HG03103 (cell line): ENCODE data around the gene TBC1D4.
"Not testable (repeated sequence)": the region's sequence is repeated elsewhere in the genome, so short reads cannot be mapped to it uniquely, and the experiment has no call there.

ENCODE experiments used
- ATAC-seq: cut with Tn5 transposase; IDR thresholded peaks from one replicate; pipeline ENCODE4 v1.9.1; 2021; ENCODE audit warnings: low read depth; ENCODE audit not compliant: unreplicated experiment

Gene TBC1D4

DNA sequence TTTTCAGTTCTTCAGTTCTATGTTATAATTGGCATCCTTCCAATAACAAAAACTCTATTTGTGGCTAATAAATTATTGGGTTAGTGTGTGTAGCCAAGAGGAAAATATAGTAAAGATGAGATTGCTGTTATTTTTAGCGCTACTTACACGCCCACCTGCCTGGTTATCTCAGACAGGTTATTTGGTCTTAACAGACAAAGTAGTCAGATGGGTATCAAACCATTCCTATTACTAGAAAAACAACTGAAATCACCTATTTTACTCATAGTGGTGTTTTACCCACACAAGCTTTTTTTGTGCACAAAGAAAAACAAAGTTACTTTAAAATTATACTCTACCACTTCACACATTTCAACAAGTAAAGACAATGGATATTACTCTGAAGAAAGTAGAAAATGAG, 151.2 kb downstream of the TBC1D4 start:
- ATAC-seq: no peak

DNA sequence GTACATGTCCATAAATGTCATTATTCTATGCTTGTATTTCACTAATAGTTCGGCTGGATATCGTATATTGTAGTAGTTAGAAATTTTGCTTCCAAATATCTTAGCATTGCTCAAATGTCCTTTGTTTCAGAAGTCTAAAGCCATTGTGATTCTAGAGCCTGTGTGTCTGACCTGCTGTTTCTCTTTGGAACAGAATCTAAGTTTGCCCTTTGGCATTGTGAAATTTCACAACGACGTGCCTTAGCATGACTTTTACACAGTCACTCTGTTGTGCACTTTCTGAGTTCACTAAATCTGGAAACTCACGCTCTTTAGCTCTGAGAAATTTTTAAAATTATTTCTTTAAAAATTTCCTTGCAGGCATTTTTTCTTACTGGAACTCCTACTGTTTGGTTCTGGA, 152.2 kb downstream of the TBC1D4 start:
- ATAC-seq: no peak

DNA sequence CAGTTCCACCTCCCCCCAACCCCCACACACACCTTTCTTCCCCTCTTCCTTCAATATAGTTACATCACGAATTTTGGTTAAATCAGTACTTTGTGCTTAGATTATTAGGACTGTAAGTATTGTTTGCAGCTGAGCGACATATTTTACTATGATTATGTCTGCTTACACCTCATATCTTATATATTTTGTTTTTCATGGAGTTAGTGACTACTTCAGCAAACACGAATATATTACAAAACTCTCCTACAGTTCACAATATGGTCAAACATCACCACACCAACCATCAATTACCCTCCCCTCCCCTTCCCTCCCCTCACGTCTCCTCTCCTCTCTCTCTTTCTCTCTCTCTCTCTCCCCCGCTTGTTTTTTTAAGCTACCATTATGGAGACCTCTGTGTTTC, 152.9 kb downstream of the TBC1D4 start:
- no peak for ATAC-seq

DNA sequence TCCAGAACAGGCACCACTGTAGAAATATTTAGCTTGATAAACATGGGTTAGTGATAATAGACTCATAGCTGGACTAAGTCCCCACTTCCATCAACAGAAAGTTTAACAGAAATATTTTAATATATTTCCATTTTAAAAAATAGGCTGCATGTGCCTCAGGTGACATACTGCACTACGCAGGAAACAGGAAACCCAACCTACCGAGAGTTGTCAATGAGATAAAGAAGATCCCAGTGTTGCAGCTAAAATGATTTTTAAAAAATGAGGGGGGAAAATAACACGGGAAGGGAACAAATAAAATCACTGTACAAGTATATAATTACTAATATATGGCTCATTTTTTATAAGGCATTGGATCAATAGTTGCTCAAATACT, 154.8 kb downstream of the TBC1D4 start:
- no peak for ATAC-seq

DNA sequence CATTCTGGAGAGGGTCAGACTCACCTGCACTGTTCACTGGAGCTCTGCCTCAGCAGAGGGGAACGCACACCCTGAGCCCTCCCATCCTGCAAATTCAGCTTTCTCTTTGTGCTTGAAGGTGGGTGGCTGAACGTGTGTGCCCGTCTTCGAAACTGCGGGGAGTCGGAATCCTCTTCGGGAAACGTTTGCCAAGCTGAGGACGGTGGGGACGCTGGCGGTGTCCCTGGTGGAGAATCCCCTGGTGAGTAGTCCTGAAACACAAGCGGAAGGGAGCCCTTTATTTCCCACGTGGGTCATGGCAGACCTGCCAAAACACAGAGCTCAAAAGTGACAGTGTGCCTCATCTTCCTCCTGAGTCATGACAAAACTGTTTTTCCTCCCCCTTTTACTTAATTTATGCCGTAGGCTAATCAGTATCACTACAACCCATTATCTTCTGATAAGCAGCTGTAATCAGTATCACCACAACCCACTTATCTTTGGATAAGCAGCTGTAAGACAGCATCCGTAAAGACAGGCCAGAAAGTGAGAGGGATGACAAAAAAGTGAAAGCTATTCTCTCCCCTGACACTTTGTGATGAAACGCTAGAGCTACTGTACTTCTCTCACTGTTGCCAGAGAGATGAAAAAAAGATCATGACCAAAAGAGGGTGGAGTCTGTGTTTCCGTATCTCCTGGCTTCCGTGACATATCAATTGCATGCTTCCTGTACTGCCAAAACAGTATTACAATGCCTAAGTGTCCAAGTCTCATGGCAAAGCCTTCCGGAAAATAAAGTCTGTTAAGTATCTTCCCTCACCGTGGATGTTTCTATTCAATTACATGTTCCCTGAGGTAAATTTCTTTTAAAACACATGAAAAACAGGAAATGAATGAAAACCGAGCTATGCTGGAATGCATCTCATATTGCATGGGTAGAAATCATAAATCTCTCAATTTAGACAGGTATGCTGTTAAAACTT, 155.5 kb downstream of the TBC1D4 start:
- ATAC-seq: peak; percentile 95

DNA sequence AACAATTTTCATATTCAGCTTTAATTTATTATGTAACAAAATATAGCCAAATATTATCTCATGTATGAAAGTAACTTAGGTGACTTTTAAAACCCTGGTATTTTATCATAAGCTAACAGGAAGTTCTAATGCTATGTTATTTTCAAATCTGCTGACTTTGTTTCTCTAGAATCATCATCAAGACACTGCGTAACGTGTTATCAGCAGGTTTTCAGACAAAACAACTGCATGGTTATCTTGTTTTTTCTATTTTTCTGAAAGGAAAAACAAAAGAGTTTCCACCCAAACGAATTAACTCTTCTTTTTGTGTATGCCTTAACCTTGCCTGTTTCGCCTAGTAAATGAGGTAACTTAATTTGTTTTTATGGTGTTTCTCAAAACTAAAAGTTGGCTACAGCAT, 156.3 kb downstream of the TBC1D4 start:
- no peak for ATAC-seq

DNA sequence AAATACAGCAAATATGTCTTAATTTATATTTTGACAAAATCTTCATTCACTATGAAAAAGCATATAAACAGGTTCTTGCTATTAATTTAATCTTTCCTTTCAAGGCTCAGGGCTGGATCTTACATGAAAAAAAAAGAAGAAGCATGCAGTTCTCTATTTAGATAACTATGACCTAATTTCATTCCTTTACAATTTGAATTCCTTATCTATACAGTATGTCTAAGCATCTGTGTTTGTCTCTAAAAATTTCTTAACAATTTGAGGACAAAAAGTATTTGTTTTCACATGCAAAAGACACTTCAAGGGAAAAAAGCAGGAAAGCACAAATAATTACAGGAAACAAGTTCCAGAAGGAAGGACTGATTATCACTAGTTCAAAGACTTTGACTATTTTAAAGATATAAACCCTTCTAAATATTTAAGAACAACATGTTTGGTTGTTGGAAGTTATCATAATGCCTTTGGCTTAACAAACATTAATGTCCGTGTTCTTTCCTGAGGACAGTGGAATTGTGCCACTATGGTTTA, 157.5 kb downstream of the TBC1D4 start:
- ATAC-seq: no peak

DNA sequence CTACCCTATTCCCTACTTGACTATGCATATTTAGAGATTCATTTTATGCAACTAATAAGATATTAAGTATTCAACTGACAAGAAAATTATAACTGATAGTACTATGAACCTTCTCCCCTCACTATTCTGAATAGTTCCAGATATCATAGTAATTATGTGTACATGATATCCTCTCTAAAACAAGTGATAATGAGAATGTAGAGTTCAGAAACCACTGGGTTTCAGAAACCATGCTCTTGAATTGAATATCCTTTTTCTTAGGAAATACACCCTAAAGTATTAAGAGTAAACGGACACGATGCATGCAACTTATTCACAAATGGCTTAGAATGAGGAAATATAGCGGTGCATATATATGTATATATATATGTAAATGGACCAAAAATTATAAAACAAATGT, 160.9 kb downstream of the TBC1D4 start:
- ATAC-seq: no peak

DNA sequence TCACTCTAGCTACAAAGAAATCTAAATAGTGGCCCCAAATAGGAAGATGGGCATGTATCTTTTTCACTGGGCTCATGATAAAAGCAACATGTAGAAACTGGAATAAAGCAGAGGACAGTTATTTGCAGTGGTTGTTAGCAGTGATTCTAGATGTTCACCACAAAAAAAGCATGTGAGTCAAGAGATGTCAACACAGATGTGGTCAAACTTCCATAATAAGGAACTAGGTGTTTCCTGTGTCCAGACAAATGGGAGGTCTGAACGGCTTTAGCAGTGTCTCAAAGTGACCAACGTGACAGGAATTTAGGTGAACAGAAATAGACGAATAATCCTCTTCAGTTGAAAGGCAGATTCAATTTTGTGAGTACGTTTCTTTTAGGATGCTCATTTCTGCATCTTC, 162.7 kb downstream of the TBC1D4 start:
- no peak for ATAC-seq

DNA sequence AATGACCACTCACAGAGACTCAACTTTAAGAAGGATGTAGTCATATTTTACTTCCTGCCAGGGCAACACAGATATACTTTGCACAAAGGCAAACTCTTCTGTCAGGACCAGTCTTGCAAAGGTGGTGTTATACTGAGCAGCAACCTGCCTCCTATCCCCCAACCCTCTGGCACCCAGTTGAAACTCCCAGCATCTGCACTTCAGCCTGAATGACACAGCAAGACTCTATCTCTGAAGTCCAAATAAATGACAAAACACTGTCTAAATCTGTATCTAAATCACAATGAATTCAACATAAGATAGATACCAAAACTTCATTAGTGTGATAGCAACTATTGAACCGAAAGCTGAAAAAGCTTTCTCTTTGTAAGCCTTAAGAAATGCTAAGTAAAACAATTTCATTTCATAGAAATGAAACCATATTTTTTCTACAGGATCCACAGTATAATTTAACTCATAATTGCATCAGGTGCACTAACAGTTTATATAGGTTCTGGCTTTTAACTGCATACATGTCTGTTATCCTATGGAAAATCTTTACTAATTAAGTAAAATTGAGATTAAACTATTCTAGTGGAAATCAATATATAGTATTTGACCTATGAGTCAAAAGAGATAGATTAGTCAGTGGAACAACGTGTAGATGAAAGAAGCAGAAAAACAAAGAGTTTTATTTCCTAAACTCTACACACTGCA, 163.7 kb downstream of the TBC1D4 start:
- ATAC-seq: peak; percentile 44

DNA sequence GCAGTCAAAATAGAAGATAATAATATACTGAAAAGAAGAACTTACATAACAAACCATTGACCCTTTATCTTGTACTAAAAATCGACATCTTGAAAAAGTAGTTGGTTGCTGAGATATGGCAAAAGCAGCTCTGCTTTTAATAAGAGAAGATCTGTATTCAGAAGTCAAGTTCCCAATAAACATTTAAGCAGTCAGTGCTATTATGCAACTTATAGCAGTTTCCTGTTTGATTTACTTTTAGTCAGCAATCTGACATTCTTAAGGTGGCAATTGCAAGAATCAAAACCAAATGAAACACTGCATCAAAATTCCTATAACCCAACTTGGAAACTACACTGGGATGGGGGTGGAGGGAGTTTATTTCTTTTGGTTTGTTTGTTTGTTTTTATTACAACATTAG, 165.5 kb downstream of the TBC1D4 start:
- ATAC-seq: no peak

DNA sequence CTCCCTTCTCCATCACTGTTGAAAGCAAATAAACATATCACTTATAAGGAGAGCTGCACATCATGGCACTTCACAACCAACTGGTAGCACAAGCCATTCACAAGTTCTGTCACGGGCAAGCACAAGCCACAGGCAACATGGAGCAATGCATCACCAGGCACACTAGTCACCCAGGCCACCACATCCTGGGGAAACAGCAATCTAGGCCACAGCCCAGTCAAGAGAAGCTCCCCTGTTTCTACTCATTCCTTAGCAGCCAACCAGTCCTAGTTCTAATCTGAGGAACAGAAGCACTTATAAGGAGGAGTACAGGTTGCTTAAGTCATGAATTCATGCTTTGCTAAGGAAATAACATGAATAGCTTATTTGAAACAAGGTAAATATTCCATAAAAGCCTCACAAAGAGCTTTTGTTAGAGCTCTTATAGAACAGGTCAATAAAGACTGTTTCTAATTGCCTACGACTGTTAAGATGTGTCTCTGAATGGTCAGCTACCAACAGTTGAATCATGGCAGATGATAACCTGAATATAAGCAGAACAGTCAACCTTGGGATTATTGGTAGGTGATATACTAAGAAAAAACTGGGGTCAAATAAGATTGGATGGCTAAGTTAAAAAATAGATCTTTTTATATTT, 169.0 kb downstream of the TBC1D4 start:
- no peak for ATAC-seq

DNA sequence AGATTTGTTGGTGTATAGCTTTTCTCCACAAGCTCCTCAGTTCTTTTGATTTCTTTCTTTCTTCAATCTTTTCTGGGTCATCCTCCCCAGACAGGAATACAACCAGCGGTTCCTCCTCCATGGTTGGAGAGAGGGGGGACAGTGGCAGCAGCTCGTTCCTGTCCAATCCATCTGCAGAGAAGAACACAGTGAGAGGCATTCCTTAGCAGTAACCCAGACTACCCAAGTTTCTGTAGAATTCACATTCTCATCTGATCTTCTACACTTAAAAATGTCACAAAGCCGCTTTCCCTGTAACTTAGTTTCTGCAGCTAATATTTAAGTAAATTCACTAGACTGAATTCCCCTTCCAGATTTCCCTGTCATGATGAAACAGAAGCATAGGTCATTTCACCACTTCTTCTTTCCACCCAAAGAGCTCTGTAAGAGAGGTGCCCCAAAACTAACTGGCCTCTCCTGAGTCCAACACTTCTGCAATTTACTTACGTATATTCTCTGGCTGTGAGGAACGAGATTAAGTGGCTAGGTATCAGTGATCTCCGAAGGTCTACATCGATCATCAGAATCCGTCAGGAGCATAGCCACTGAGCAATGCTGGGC, 171.9 kb downstream of the TBC1D4 start:
- ATAC-seq: no peak

DNA sequence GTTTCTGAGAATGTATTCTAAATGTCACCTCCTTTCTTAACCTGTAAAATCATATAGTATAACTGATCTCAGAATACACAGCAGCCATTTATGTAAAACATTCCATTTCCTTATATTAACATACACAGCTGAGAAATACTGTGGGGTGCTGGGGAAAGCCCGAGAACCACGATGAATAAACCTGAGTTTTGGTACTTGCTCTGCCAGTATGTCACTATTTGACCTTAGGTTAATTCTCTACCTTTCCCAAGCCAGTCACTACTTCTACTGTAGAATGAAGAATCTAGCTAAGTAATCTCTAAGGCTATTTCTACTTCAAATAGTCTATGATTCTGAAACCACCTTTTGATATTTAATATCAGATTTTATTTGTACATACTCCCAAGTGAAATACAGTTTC, 173.7 kb downstream of the TBC1D4 start:
- no peak for ATAC-seq

DNA sequence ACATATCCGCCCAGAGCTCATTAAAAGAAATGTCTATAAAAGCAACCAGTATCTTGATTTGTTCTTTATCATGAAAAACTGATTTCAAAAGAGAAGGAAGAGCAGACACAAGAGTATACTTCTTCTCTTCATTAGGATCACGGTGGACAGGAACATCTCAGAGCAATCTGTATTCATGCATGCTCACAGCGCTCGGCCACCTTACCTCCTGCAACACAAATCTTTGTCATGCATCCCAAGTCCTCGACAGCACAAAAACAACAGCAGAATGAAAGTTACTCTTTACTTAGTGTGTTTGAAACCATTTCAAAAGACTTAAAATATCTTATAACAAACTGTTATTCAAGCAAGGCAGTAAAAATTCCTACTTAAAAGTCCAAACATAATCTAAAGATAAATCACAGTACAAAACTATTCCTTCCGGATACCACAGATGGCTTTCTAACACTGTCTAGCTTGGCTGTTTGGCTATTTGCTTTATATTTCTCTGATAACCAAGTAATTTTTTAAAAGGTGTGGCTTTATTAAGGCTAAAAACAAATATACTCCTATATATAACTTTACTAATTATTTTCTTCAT, 174.5 kb downstream of the TBC1D4 start:
- no peak for ATAC-seq

DNA sequence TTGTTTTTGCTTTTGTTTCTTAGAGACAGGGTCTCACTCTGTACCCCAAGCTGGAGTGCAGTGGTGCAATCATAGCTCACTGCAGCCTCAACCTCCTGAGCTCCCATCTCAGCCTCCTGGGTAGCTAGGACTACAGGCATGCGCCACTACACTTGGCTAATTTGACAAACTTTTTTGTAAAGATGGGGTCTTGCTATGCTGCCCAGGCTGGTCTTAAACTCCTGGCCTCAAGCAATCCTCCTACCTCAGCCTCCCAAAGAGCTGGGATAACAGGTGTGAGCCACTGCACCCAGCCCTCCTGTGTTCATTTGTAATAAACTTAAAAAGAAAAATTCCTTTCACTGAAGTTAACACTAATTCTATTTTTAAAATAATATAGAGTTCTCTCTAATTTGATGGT, 175.0 kb downstream of the TBC1D4 start:
- ATAC-seq: not testable (repeated sequence)

DNA sequence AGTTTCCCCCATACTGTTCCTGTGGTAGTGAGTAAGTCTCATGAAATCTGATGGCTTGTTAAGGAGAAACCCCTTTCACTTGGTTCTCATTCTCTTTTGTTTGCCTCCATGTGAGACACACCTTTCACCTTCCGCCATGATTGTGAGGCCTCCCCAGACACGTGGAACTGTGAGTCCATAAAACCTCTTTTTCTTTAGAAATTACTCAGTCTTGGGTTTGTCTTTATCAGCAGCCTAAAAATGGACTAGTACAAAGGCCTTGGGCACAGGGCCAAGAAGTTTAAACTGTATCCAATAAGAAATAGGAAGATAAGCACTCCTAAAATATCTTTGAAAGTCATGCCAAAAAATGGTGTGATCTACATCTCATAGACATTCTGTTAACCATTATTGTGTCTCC, 176.9 kb downstream of the TBC1D4 start:
- ATAC-seq: no peak

DNA sequence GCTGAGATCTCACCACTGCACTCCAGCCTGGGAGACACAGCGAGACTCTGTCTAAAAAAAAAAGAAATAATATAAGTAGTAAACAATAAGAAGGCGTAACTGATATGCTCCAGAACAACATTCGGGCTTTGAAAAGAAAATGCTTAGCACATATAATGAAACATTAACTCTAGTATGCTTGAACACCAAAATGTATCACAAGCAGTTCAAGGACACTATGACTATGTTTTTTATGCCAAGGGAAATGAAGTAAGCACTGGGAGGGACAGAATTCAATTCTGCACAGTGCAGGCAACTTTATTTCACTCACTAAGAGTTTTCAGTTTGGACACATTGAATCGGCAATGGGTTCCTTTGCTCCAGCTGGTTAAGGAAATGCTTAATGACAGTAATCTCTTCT, 178.7 kb downstream of the TBC1D4 start:
- no peak for ATAC-seq

DNA sequence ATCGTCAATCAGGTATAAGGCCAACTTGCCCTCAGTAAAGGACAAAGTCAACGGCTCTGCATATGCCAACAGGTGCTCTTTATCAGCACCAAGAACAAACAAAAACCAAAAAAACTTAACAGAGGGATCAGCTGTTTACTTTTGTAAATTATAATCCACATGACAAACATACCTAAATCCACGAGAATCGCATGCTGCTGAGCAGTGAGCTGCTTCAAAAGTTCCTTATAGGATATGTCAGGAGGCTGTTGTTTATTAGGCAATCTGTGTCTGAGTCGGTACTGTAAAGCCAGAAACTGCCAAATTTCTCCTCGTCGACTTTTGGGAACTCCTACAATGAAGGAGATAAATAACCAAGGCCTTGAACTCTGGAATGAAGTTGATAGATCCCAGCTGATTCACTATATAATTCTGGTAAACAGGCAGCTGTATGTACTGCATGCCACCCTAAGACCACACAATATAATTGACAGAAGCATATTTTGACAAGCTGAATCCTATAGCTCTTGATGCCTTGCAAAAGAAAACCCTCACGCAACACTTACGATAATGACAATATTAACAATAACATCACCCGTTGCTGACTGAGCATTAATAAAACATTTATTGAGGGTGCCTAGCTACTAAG, 179.8 kb downstream of the TBC1D4 start:
- ATAC-seq: no peak
